HG02678 (cell line): Measurements from ENCODE around the gene ZFP57.

Experiments used
- ATAC-seq: cut with Tn5 transposase; IDR thresholded peaks from one replicate; pipeline ENCODE4 v1.9.1; 2021; ENCODE audit warnings: mild to moderate bottlenecking, moderate library complexity; ENCODE audit not compliant: unreplicated experiment

ZFP57 gene

DNA sequence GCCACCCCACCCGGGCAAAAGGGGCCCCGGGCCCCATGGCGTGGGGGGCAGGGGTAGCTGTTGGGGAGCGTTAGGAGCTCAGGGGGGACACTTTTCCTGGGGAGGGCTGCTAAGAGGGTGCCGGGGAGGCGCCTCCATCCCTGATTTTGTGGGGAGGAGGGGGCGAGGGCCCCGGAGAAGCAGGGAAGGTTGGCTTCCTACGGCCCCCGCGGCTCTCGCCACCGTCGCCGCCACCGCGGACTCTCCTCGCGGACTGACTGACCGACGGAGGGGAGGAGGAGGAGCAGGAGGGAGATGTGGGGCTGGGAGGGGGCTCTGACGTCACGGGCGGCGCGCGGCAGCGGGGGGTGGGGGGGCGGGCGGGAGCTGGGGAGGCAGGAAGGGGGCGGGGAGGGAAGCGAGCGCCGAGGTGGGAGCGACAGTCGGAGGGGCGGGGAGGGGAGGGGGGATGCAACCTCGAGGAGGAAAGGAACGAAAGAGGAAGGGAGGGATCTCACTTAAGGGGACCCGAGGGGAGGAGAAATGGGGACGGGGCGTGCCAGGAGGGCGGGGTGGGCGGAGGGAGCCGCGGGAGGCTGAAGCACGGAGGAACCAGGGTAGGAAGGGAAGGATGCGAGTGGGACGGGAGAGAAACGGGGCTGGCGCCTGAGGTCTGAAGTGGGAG, 53.1 kb downstream of the ZFP57 start:
- no peak for ATAC-seq

DNA sequence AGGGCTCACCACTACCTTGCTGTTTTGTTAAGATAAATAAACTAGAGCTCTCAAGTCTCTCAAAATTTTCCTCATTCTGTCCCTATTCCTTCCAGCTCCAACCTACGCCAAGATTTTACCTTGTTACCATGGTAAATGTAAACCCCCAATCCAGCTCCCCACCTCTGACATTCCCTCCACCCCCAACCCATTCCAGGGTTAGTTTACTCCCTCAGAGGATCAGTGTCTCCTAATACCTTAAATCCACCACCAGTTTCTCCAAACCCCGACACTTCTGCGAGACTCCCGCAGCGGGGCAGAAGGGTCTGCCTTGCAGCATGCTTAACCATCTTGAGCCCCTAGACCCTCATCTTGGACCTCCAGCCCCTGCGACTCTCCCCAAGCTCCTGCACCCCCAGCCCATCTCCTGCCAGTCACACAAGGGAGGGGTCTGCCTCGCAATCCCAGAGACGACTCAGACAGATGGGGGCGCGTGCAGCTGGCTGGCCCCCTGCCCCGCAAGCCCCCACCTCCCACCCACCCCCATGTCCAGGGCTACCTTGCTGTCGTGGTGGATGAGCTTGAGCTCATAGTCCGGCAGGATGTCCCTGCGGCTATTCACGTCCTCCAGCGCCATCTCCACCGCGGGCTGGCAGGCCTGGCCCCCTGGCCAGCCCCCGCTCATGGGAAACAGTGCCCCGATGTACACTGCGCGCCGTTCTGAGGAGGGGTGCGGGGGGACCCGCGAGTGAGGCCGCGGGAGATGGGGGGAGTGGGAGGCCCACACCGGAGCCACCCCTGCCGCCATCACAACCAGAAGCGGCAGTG, 53.8 kb downstream of the ZFP57 start:
- no peak for ATAC-seq

DNA sequence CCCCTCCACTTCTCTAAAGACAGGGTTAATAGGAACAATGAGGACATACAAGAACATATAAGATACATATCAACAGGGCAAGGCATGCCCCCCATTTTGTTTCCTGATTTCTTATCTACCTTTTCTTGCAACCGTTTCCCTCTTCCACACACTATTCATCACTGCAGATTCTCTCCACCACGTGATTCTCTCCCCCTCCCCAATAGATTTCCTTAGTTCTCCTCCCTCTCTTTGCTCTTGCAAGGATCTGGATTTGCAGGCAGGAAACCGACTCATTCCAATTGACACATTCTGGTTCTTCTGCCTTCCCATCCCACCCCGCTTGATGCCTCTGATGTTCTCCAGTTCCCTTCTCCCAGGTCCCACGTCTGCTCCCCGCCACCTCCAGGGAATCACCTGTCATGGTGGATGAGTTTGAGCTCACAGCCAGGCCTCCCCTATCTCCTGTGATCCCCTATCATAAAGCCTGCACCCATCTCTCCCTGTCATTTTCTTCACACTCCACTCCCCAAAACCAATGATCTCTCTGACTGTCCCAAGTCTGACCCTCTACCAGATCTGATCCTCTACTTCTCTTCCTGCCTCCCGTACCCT, 55.5 kb downstream of the ZFP57 start:
- no peak for ATAC-seq

GRCh38 chr6:29624520-29624961, 56.4 kb downstream of the ZFP57 start:
- ATAC-seq, result no peak
